ENCODE results near the gene FAM234B.

GRCh38 chr12:13045816-13046215 lies 1.6 kb downstream of the FAM234B start:
- no peak for TF ChIP-seq CTCF (IDR thresholded peaks at IDR 0.05; ENCODE audit: insufficient read depth, low read length, poor library complexity, severe bottlenecking)
- no peak for TF ChIP-seq EZH2phosphoT487 (conservative IDR thresholded peaks at IDR 0.05; ENCODE audit: low read length)

All from SU-DHL-6 (cell line).